Body of pancreas (tissue), 4 donors: ENCODE data around the gene MYO1B.

Experiments
- POLR2A ChIP-seq, 3 donors: fragments of 450-650 bp; IDR thresholded peaks; one replicate each; pipeline ENCODE4 v1.6.1; 2016; ENCODE audit warnings: antibody characterized with exemption in 3 of 3, mild to moderate bottlenecking in 2 of 3
- TF ChIP-seq, protein P1 (sequence below), 7 experiments: fragments of 450-650 bp in 4 of 7; fragments of 200-600 bp in 3 of 7; sonication (generic) in 3 of 7; IDR thresholded peaks; one replicate each; pipeline ENCODE4 v1.5.1; 2016 to 2019; ENCODE audit warnings: antibody characterized with exemption in 7 of 7

DNA sequence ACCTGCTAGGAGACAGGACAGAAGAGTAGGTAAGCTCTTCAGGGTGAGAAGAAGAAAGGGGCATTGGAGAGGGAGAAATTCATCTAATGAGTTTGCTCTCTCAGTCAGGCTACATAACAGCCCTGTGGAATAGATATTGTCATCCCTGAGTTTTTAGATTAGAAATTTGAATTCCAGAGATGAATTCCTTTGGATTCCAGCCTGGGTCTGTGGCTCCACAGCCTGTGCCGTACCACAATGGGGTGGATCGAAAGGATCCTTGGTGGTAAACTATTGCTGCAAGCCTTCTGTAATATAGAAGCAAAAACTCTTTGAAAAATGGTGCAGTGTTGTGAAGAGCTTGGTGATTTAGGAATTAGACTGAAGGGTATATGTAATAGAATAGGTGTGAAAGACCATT lies 21.0 kb downstream of the MYO1B start:
- TF ChIP-seq, protein P1, sequence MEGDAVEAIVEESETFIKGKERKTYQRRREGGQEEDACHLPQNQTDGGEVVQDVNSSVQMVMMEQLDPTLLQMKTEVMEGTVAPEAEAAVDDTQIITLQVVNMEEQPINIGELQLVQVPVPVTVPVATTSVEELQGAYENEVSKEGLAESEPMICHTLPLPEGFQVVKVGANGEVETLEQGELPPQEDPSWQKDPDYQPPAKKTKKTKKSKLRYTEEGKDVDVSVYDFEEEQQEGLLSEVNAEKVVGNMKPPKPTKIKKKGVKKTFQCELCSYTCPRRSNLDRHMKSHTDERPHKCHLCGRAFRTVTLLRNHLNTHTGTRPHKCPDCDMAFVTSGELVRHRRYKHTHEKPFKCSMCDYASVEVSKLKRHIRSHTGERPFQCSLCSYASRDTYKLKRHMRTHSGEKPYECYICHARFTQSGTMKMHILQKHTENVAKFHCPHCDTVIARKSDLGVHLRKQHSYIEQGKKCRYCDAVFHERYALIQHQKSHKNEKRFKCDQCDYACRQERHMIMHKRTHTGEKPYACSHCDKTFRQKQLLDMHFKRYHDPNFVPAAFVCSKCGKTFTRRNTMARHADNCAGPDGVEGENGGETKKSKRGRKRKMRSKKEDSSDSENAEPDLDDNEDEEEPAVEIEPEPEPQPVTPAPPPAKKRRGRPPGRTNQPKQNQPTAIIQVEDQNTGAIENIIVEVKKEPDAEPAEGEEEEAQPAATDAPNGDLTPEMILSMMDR (IDR thresholded peaks at IDR 0.05), result no peak
- TF ChIP-seq POLR2A (IDR thresholded peaks at IDR 0.05), result no peak
